ENCODE measurements around the gene DYNLRB2.

The DYNLRB2 gene

DNA sequence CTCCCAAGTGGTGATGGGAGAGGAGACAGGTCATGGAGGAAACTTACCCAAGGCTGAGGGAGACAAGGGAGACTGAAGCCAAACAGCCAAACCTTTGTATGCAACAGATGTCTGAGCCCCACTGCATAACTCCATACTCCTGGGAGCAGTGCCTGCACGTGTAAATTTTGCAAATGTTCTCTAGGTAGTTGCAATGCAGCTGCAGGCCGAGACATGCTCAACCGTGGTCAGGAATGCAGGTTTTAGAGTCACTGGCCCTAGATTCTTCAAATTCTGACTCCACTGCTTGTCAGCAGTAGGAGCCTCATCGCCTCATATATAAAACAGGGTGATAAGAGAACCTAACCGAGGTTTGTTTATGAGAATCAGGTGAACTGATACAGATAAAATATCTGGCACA is 11.5 kb downstream of the DYNLRB2 start:
- DNase-seq (ENCODE audit: low spot score), result no peak

DNA sequence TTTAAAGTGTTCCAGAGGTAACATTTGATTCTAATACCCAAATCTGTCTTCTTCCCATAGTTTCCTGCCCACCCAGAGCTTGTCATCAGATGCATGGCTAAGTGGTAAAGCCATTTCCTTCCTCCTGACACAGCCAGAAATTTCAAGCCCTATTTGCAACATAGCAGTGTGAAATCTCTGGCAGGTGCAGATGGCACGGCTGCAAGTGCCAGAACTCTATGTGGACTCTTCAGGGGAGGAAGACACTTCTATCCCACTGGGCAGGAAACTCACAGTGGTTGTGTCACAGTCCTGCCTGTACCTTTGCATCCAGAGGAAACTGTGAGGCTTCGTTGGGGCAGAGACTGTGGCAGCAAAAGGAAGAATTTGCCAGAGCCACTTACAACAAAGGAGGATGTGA is 13.2 kb downstream of the DYNLRB2 start:
- no peak for DNase-seq (ENCODE audit: low spot score)

GRCh38 chr16:80556481-80556880 is 15.7 kb downstream of the DYNLRB2 start:
- no peak for DNase-seq (ENCODE audit: low spot score)

DNA sequence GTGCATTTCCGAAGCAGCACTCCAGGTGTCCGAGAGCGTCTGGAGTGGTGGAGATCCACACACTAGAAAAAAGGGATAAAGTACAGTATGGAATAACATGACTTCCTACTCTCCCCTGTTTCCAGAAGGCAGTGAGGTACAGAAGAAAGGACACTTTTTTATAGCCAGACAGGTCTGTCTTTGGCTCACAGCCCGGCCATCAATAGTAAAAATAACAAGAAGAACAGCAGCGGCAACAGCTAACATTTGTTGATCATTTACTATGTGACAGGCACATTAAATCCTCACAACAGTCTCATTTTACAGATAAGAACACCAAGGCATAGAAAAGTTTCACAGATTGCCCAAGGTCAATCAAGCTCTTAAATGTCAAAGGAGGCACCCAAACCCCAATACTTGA is 16.2 kb downstream of the DYNLRB2 start:
- no peak for DNase-seq (ENCODE audit: low spot score)

DNA sequence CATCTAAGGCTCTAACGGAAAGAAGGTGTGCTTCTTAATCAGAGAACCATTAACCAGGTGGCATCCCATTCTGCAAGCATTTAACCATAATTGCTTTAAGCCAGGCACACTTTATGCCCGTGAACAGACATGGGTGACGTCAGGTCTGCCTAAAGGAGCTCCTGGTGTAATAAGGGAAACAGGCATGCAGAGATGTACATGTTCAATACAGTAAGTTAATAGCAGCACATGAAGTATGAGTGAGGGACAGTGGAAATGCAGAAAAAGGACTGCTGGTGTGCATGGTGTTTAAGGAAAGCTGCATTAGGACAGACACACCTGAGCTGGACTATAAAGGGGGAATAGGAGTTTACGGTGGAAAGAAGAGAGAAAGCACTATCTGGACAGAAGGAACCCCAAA is 18.6 kb downstream of the DYNLRB2 start:
- DNase-seq (ENCODE audit: low spot score), result no peak

DNA sequence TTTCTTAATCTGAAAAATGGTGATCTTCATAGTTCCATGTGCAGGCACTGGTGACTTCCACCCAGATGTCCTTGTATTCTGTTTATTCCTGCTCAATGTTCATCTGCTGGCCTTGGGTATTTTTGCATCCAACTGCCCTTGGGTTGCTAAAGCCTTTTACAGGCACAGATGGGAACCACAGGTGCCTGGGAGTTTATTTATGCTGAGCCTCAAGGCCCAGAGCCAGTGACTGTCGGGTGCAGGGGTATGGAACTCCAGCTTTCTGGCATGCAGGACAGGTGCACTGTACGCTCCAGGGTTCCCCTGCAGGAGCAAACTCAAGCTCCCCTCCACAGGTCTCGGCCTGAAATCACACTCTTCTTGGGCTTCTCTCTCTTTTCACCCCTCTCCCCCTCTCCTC is 22.3 kb downstream of the DYNLRB2 start:
- no peak for DNase-seq (ENCODE audit: low spot score)

DNA sequence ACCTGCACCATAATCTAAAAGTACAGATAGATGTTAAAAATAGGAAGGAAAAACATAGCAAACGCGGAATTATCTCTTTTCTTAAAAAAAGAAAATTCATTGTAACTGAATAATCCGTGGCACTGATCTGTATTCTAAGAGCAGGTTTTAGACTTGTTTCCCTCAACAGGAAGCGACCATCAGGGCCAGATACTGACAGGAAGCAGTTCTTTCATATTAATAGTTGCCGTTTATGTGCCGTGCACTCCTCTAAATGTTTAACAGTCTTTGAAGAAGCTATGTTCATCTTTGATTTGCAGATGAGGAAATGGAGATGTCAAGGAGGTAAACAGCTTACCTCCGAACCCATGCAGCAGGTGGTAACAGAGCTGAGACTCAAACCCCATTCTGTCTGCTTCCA is 23.6 kb downstream of the DYNLRB2 start:
- DNase-seq (ENCODE audit: low spot score), result no peak

DNA sequence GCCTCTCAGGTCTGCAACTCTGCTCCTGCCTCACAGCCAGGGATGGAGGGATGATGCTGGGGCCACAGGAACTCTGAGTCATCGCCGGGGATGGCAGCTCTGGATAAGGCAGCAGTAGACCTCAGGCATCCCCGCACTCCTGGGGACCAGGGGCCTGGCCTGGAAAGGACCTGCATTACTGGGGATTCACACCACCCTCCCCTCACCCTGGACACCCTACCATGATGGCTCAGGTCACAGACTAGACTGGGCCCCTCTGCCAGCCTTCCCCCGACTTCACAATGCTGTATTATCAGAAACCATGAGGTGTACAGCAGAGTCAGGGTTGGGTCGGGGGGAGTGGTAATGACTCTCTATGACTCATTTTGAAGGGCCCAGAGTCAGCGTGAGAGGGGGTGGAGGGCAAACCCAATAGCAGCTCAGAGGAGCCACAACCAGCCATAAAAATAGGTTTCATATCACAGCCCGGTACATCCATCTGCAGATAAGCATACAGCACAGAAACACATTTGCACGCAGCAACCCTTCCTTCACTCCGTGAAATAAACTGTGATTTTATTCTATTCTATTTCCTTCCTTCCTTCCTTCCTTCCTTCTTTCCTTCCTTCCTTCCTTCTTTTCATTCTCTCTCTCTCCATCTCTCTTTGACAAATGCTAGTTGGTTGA is 28.8 kb downstream of the DYNLRB2 start:
- peak; percentile 93 for DNase-seq (ENCODE audit: low spot score)

- peak; percentile 53 for DNase-seq (ENCODE audit: low spot score)
Observed at GRCh38 chr16:80570106-80570478, 29.3 kb downstream of the DYNLRB2 start.

GRCh38 chr16:80573700-80574120 is 32.9 kb downstream of the DYNLRB2 start:
- DNase-seq (ENCODE audit: low spot score), result no peak

GRCh38 chr16:80576343-80576912 is 35.6 kb downstream of the DYNLRB2 start:
- no peak for DNase-seq (ENCODE audit: low spot score)

DNA sequence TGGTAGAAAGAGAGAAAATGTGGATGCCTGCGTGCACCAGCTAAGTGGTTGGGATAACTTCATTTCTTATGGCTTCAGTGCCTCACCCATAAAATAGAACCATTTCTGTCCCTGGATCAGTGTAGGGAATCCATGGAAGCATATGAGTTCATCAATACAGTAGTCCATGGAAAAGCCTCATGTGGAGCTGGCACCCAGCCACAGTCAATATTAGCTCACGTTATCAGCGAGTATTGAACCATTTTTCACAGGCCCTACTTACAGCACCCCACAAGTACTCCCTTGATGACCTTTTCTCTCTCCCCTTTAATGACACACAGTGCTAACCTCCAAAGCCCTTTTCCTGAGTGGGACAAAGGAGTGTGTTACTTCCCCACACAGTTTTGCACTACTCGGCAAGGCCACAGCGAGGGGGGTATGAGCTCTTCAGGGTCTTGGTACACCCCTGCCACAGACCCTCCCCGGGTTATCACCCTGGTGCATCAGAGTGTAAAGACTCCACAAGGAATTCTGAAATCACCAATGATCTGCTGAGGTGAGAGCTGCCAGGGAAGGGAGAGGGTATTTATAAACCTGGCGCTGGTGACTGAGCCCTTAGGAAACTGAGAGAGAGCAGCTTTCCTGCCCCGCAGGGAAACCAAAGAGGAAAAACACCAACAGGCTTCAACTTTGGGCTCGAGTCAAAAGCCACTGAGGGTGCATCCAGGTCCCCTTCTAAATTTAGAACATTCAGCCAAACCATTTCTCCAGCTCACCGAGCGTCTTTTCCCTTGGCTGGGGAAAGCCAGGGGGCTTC is 36.9 kb downstream of the DYNLRB2 start:
- DNase-seq (ENCODE audit: low spot score), result no peak

DNA sequence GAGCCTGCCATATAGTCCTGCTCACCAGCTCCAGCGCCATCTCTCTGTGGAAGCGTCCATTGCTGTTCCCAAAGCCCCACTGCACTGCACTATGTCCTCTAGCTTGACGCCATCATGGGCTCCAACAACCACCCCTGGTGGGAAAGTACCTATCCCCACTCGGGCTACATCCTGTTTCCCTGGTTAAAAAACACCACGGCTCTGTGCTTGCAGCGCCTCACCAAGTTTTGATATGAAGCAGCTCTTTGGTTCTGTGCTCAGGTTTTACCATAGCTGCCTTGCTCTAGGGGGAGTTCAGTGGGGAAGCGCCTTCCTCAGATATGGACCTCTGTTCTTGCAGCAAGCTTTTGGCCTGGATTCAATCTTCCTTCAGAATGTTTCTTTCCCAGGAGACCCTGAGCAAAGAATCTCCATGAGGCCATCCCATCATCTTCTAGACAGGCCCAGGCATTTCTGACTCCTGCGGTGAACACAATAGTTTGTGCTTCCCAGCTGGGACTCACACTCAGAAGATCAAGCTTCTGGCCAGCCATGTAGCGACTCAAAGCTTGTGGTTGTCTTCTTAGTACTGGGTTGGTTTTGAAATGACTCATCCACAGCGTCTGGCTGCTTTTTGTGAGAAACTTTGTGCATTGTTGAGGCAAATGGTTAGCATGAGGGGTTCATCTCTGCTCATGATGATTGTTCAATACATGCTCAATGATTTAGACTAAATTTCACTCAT is 39.5 kb downstream of the DYNLRB2 start:
- peak; percentile 96 for DNase-seq (ENCODE audit: low spot score)

- peak; percentile 88 for DNase-seq (ENCODE audit: low spot score)
Observed at GRCh38 chr16:80583466-80583865, 42.7 kb downstream of the DYNLRB2 start.

GRCh38 chr16:80585764-80586163 is 45.0 kb downstream of the DYNLRB2 start:
- DNase-seq (ENCODE audit: low spot score), result peak; percentile 89

- DNase-seq (ENCODE audit: low spot score), result no peak
Observed at GRCh38 chr16:80586476-80586875, 45.7 kb downstream of the DYNLRB2 start.

DNA sequence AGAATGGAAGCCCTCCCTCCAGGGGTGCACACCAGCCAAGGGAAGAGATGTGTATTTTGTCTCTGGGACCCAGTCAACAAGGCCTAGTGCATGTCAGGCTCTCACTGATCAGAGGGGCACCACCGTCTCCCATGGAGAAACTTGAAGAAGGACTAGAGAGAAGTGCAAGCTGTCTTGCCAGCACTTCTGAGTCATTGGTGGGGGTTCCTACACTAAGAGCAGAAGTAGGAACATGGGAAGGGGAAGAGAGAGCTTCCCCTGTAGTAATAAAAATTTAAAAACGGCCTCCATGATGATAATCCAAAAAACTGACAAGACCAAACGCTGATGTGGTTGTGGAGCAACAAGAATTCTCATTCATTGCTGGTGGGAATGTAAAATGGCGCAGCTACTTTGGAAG is 46.3 kb downstream of the DYNLRB2 start:
- DNase-seq (ENCODE audit: low spot score), result no peak

DNA sequence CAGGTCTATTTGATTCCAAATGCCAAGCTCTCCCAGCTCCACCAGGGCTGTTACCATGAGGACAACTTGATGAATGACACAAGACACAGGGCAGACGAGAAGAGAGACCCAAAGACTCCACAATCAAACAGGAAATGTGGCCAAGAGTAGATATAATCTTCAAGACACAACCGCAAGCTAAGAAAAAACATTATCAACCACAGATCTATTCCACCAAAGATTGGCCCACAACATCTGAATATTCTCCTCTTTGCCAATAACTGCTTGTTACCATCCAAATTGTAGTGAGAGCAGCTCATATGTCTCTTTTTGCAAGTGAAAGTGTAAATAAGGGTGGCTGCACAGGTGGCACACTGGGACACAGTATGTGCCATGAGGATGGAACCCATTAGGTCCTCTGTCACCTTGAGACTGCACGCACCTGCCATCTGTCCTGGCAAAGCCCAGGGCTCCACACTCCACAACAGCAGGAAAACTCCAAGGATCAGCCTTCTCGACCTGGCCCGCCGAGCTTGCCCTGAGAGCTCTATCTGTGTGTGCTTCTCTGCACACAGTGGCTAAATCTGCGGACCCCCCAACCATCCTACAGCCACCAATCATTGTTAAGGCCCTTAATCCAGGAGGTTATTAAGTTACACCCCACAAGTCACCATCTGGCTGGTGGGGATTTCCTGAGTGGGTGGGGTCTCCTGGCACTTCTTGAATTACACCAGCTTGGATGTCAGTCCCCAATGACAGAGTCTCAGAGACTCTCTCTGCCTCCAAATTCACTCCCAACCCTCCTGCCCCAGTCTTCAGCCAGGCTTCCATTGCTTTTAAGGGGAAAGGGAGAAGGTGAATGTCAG is 50.5 kb downstream of the DYNLRB2 start:
- peak; percentile 82 for DNase-seq (ENCODE audit: low spot score)

- no peak for DNase-seq (ENCODE audit: low spot score)
Observed at GRCh38 chr16:80592273-80592672, 51.5 kb downstream of the DYNLRB2 start.

DNA sequence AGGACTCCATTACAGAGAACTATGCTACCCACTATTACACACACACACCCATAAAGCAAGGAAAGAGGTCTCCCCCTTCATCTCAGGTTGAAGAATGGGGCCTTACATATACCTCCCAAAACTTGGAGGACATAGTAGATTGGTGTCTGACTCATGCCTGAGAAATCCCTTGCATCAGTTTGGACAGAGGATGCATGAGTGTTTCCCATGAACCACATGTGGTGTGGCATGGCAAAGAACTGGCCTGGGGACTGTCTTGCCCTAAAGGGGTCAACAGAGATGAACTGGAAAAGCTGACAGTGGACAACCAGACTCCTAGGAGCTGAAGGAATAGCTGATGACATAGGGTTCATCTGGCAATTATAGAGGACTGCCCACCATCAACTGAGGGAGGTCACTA is 54.0 kb downstream of the DYNLRB2 start:
- DNase-seq (ENCODE audit: low spot score), result no peak

DNA sequence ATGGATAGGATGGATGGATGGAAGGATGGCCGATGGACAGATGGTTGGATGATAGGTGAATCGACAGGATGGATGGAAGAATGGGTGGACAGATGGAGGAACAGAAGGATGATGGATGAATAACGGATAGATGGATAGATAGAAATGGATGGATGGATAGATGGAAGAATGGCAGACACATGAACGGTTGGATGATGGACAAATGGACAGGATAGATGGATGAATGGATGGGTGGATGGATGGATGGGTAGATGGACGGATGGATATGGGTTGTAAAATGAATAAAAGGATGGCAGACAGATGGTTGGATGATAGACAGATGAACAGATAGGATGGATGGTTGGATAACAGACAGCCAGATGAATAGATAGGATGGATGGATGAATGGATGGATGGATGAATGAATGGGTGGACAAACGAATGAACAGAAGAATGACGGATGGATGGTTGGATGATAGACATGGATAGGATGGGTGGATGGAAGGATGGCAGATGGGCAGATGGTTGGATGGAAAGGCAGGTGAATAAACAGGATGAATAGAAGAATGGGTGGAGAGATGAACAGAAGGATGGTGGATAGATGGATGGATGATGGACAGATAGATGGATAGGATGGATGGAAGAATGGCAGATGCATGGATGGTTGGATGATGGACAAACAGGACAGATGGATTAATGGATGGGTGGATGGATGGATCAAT is 55.9 kb downstream of the DYNLRB2 start:
- no peak for DNase-seq (ENCODE audit: low spot score)

Data from activated CD4-positive, alpha-beta T cell treated with anti-CD3 and anti-CD28 coated beads, Interleukin-2, Interleukin-4, amounts not matched to agents 100 ng/mL and 50 ng/mL, durations not matched to agents 16 hours and 8 hours (primary cell).